ENCODE measurements around the gene ZNF219. TPM values are rescaled to one million over a fixed set of nuclear protein-coding genes. Genes with fewer than 3 reads are reported as not detected.

Gene ZNF219
- total RNA-seq: 4.9 and 6.6 TPM in 2 replicates

DNA sequence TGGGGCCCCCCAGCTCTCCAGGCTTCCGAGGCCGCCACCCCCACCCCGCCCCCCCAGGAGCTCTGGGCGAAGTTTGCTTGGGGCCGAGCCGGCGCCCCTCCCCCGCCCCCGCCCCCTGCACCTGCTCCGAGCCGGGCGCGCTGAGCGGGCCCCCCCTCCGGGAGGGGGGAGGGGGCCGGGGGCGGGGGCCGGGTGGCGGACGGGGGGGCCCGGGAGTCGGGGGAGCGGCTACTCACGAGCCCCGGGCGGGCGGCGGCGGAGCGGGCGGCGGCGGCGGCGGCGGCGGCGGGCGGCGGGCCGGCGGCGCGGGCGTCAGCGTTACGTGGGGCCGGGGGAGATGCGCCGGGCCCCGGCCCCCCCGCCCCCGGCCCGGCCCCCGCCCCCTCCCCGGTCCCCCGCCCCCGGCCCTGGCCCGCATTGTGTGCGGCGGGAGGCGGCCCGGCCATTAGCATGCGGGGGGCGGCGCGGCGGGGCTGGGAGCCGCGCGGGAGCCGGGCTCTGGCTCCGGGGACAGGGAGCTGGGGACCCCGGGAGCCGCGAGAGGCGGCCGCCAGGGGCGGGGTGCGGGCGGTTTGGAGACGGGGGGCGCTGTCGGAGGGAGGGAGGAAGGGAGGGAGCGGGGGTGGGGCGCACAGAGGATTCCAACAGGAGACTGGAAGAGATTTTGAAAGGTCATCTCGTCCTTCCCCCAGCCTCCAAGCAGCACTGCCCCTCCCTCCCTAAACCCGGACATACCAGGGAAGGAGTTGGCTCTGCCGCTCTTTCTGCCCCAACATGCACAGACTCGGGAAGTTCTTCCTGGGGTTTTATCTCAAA lies at the start of gene ZNF219:
Gene ZNF219, minus strand, starts transcription at position 580 of the 816 bp plus-strand sequence. CDS start 5,064 bp downstream, outside the sequence.
- intact Hi-C loops (cut with micrococcal nuclease): no loop called here

DNA sequence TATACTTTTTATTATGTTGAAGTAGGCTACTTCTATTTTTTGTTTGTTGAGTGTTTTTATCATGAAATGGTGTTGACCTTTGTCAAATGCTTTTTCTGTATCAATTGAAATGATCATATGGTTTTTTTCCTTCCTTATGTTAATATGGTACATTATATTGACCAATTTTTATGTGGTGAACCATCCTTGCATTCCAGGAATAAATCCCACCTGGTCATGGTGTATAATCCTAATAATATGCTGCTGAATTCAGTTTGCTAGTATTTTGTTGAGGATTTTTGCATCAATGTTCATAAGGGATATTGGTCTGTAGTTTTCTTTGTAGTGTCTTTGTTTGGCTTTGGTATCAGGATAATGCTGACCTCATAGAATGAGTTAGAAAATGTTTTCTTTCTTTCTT lies 47.0 kb upstream of the ZNF219 start:
- intact Hi-C loops (cut with micrococcal nuclease): no loop called here

DNA sequence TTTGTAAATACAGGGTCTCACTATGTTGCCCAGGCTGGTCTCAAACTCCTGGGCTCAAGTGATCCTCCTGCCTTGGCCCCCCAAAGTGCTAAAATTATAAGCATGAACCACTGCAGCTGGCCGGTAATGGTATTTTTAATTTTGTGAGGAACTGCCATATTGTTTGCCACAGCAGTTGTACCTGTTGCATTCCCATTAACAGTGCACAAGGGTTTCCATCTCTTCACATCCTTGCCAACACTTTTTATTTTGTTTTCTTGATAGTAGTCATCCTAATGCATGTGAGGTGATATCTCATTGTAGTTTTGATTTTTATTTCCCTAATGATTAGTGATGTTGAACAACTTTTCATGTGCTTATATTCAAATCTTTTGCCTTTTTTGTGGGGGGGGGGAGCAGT lies 43.9 kb upstream of the ZNF219 start:
- intact Hi-C loops (cut with micrococcal nuclease): no loop called here

DNA sequence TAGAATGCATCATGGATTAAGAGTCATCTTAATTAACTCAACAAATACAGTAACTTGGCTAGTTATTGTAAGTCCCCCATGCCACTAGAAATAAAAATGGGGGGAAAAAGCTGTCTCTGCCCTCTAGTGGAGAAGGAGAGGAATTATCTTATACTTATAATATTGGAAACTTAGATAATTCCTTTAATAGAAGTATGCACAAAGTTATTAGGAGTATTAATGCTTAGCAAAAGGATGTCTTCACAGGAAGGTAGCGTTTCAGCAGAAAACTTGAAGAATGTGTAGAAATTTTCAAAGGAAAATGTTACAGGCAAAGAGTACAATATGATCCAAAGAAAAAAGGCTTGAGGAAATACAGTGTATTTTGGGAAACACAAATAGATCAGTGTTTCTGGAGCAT lies 37.6 kb upstream of the ZNF219 start:
- intact Hi-C loops (cut with micrococcal nuclease): no loop called here

DNA sequence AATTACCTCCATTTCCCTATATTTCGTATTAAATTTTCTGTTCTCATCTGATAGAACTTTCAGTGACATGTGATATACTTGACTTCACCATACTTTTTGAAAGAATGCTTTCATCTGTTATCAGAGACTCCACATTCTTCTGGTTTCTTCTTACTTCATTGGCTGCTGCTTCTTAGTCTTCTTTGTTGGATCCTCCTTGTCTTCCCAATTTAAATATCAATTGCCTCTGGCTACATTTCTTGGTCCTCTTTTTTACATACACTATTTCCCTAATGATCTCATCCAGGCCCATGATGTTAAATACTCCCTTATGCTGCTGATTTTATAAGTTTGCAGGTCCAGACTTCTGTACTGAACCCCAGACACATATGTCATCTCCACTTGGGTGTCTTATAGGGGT lies 35.4 kb upstream of the ZNF219 start:
- intact Hi-C loops (cut with micrococcal nuclease): no loop called here

DNA sequence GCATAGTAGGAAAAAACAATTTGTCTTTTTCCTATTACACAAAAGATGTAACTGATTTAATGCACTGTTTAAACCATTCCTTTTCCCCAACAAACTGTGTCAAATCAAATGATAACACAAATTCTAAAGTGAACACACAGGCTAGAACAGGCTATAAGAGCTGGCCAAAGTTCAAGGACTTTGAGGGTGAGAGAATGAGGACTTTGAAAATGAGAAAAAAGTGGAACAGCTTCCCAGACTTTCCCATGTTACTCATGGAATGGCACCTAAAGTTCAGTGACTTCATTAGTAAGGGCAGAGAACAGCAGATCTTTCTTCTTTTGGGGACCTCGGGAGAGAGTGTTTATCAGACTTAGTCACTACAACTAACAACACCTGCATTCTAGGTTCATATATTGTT lies 25.0 kb upstream of the ZNF219 start:
- intact Hi-C loops (cut with micrococcal nuclease): no loop called here

DNA sequence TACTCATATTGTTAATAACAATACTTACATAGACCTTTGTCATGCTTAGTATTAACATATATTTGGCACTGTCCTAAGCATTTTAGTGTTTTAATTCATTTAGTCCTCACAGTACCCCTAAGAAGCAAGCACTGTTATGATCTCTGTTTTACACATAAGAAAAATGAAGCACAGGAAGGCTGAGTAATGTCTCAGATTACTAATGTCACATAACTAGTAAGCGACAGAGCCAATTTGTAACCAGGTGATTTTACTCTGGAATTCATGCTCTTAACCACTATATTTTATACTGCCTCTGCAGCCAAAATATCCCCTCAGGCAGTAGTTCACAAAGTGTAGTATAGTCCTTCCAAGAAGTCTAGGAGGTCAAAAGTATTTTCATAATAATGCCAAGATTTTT lies 22.7 kb upstream of the ZNF219 start:
- intact Hi-C loops (cut with micrococcal nuclease): no loop called here

DNA sequence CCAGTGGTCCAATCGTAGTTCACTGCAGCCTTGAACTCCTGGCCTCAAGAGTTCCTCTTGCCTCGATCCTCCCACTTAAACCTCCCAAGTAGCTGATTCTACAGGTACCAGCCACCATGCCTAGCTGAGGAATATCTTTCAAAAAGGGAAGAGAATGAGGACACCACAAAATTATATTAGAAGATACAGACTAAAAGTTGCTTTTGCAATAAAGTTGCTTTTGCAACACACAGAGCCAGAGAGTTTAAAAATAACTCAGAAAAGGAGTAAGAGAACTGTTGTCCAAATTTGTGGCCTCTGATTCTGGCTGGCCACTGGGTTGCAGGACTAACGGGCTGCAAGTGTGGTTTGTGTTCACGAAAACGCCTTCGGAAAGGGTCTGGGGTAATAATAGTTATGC lies 22.2 kb upstream of the ZNF219 start:
- intact Hi-C loops (cut with micrococcal nuclease): no loop called here

DNA sequence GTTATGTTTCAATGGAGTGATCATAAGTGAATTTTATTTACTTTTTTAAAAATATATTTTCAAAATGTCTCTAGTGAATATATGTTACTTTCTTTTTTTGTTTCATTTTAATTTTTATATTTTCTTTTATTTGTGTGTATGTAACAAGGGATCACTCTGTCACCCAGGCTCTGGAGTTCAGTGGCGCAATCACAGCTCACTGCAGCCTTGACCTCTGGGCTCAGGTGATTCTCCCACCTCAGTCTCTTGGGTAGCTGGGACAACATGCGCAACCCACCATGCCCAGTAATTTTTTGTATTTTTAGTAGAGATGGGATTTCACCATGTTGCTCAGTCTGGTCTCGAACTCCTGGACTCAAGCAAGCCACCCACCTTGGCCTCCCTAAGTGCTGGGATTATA lies 20.5 kb upstream of the ZNF219 start:
- intact Hi-C loops (cut with micrococcal nuclease): no loop called here

DNA sequence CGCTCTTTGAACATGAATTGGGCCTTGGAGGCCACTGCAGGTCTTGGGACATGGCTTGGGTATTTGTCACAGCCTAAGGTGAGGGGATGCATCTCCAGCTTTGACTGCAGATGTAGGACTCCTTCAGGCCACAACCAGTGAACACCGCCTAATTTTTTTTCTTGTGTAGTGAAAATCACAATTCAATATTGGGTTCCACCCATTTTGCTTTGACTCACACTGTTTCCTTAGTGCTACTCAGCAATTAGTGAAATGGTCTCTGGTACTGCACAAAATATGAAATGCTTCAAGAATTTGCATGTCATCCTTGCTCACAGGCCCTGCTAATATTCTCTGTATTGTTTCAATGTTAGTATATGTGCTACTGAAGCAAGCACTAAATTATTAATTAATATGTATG lies 14.9 kb upstream of the ZNF219 start:
- intact Hi-C loops (cut with micrococcal nuclease): no loop called here

DNA sequence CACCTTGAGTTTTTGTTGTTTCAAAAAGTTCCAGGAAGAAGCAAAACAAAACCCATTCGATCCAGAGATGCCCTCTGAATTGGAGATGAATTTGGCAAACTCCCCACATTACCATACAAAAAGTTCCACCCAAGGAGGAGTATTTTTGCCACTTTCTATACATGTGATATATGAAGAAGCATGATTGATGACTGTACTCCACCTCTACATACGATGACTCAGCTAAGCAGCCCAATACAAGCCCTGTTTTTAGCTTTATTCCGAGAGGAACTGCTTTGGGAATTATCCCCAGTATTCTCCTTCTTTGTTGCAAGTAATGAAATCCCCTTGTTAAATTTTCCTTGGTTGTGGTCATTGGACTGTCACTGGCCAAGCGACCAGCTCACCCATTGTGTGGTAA lies 13.8 kb upstream of the ZNF219 start:
- intact Hi-C loops (cut with micrococcal nuclease): no loop called here

DNA sequence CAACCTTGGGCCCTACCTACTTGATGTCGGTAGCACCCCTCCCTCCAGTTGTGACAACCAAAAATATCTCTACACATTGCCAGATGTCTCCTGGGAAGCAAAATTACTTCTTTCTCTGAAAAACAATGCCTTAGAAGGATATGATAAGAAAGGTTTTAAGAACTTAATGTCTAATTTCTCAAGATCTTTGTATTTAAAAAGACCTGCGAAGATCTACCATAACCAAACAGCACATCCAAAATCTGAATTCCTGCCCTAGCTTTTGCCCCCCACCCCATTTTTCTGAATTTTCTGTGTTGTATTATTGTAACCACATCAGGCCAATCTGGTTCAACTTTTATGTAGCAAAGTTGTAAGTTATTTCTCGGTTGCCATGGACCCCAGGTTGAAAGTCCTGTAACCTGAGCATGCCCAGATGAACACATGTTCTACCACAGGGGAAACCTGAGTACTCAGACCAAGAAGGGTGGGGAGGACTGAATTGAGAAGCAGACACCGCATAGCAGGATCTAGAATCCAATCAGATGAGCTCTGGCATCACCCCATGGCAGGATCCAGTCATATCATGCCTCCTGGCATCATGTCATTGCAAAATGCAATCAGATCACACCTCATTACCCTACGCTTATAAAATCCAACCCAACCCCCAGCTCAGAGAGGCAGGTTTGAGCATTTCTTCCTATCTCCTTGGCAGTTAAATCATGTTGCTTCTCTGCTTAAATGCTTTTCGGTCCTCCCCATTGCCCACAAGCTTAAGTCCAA lies 11.1 kb upstream of the ZNF219 start:
- intact Hi-C loops (cut with micrococcal nuclease): no loop called here

DNA sequence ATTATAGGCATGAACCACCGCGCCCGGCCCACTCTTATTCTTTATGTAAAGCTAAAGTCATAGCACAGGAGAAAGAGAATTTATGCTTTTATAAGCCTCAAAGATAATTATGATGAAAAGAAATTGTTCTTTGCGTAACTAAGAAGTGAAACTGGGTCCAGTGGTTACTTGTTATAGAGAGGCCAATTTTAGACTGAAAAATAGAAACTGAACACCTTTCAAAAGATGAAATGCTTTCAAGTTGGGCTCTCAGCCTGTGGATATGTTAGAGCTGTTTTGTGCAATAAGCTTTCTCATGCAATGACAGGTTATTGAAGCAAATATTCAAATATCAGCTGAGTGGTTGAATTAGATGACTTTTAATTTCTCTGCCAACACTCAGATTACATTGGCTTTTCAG lies 10.3 kb upstream of the ZNF219 start:
- intact Hi-C loops (cut with micrococcal nuclease): no loop called here

DNA sequence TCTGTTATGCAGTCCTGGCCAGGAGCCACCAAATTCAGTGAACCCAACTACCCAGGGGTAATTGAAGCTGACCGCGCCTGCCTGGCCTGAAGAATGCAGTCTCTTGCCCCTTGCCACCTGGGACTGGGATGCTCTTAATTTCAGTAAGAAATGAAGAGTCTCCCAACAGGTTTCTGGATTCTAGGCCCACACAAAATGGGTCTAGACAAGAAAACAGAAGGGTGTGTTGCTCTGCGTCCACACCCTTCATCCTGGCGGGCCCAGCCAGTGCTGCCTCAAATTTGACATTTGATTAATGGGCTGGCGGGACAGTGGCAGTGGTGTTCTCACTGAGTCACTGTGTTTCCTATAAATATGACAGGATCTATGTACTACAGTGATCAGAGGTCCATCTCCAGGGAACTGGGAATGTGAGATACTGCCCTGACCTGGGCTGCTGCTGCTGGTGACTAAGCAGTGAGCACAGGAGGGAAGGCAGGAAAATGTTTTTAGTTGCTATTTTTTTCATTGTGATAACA lies 8.9 kb upstream of the ZNF219 start:
- intact Hi-C loops (cut with micrococcal nuclease): loop anchor here (1.0 kb wide), 3 partner anchors 39 to 450 kb away; no protein-coding TSS in a partner anchor

DNA sequence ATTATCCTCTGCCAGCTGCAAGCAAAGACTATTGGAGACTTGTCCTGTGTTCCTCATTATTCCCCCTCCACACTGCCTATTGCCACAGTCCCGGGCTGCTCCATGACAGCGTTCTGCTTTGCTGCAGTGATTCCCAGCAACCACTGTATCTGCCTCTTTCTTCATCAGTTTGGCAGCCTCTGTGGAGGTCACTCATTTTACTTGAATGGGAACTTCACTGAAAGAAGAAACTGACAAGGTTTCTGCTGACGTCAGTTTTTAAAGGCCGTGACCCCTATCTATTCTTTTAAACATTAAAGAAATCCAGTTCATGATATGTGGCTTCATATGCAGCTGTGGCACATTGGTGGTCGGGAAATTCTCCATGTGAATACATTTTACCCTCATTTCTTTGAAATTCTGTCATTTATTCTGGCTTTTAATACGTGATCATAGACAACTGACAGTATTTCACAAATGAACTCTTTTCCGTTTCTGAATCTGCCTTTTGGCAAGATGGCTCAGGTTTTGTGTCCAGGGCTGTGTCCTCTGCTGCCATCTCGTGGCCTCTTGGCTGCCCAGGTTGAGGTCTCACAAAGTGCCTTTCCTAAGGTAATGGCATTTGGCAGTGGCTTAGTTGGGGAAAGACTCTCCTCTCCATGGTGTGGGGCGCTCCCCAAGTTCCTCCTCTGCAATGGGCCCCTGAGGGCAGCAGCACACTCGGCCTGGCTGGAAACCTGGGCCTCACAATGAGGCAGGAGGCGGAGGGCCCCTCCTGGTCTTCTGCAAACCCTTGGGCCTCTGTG lies 8.2 kb upstream of the ZNF219 start:
- intact Hi-C loops (cut with micrococcal nuclease): loop anchor here (1.0 kb wide), 3 partner anchors 38 to 451 kb away; no protein-coding TSS in a partner anchor

DNA sequence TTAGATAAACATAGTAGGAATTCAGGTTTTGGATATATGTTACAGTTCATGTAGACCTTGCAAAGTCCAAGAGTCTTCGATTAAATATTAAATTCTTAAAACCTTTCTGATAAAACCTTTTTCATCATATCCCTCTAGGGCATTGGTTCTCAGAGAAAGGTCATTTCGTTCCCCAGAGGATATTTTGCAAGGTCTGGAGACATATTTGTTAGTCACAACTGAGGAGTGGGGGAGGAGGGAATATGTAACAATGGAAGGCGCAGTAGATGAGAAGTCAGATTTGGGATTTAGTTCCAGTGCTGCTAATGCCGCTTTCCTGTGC lies 7.7 kb upstream of the ZNF219 start:
- intact Hi-C loops (cut with micrococcal nuclease): no loop called here

DNA sequence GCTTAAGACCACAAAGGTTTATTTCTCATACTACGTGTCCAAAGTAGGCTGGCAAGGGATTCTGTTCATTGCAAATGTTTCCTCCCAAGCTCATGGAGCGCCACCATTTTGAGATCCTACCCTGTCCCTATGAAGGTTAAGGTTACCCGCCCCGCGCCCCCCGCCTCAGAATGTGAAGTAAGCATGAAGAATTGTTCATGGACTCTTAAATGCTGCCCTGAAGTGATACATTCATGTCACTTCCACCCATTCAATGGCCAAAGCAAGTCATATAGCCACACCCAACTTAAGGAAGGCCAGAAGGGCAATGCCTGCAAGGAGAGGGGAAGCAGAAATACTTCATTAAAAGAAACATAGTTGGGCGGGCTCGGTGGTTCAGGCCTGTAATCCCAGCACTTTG lies 6.6 kb upstream of the ZNF219 start:
- intact Hi-C loops (cut with micrococcal nuclease): loop anchor here (2.0 kb wide), 3 partner anchors 400 to 762 kb away; partner anchors contain the start of genes APEX1, OSGEP and PARP2

DNA sequence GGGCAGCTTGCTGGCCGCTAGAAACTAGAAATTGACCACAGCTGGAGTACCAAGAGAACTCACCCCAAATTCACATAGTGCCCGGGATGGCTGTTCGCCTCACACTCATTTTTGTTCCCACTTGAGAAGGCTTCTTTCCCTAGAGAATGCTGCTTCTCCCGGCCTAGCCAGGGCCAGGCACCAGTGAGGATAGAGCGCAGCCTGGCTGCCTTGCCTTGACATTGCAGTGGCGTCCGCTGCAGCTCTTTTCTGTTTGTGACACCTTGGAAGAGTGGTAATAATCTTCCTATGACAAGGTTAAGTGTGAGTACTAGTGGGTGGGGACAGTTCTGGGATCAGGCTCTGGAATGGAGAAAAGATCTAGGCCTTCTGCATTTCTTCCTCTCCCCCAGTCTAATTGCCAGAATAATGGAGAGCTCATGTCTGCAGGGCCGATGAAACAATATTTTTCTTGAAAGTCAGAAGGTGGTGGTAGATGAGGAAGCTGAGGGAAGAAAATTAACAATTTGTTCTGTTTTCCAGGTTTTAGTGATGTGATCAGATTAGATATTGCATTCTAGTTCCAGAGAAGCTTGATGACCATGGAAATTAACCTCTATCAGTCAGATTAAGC lies 6.1 kb upstream of the ZNF219 start:
- intact Hi-C loops (cut with micrococcal nuclease): loop anchor here (1.0 to 5.0 kb wide), 7 partner anchors 12 to 762 kb away; partner anchors contain the start of genes APEX1, METTL17, OSGEP and PARP2

DNA sequence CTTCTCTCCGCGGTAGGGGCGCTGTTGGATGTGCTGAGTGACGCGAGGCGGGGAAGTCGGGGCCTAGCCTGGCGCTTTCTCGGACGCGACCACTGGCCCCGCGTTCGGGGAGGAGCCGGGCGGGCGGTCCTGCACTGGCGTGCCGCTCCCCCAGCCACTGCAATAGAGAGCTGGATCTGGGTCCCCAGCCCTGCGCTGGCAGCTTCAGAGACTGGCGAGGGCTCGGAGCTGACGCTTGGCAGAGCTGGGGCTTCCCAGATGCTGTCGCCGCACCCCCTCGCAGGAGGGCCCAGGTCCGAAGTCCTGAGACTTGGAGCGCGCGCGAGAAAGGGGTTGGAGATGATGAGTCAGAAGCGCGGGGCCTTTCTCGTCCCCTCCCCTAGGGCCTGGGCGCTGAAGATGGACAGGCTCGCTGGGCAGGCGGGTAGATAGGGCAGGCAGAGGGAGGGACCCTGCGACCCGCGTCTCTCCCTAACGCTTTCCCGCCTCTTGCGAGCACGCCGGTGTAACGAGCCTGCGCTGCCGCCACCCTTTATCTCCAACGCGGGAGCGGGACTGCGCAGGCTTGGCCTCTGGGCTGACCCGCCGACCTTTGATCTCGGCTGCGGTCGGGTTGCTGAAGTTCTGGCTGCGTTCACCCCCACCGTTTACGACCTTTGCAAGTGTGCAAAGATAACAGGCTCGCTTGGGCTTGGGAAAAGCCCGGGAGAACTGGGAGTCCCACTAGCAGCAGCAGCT lies 5.4 kb upstream of the ZNF219 start:
- intact Hi-C loops (cut with micrococcal nuclease): loop anchor here (1.0 to 5.0 kb wide), 16 partner anchors 12 to 761 kb away; partner anchors contain the start of genes APEX1, CHD8, HNRNPC and METTL17

DNA sequence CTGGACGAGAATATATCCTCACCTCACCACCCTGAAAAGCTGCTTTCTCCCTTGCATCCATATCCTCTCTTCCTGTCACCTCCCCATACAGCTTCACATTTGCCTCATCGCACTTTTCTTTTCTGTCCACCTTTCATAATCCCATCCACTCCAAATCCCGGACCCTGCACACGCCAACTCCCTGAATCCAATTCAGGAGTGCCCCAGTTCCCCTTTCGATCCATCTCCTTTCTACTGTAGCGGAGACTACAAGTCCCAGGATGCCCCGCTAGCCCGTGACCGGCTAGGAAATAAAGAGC lies 4.9 kb upstream of the ZNF219 start:
- intact Hi-C loops (cut with micrococcal nuclease): loop anchor here (1.0 to 5.0 kb wide), 11 partner anchors 16 to 491 kb away; partner anchors contain the start of genes CHD8, HNRNPC, METTL3 and RAB2B

Data from T-helper 1 cell treated with Interleukin-12 subunit alpha and Interleukin-12 subunit beta and Interleukin-4 antibody, amounts not matched to agents 30 ng/mL and 1 ng/mL, for 36 hours (primary cell).